ENCODE measurements around the gene ASXL1. TPM values are rescaled to one million over a fixed set of nuclear protein-coding genes. Genes with fewer than 3 reads are reported as not detected.

ASXL1 gene
- total and polyA plus RNA-seq, 9 donors: 31.6 to 85.1 (median 67.9) TPM

- Histone ChIP-seq H3K4me3 (no peak overlapping the region), H3K27me3 (no peaks in the 10 kb centered on the region), H3K27ac (no peak overlapping the region), H3K9me3 (no peaks in the 10 kb centered on the region), H3K36me3 (no peaks in the 10 kb centered on the region), H3K4me1 (ENCODE audit: insufficient read depth) (no peaks in the 10 kb centered on the region)
- TF ChIP-seq EP300 (IDR thresholded peaks at IDR 0.05): no peak
- intact Hi-C loops (cut with DNase I): no loop called here
- WGBS, 3 donors: 83 to 86% (median 86%) methylated on average over 8 of the region's 8 CpGs
- no peak for DNase-seq
Observed at GRCh38 chr20:32438331-32438858, 80.3 kb downstream of the ASXL1 start.

- no peak overlapping the region for H3K4me3 ChIP-seq
- WGBS, 3 donors: 79 to 87% (median 86%) methylated on average over 11 of the region's 11 CpGs
- no peaks in the 10 kb centered on the region for H3K36me3 ChIP-seq
- H3K27ac ChIP-seq: no peak overlapping the region
- no peaks in the 10 kb centered on the region for H3K4me1 ChIP-seq (ENCODE audit: insufficient read depth)
- H3K27me3 ChIP-seq: no peaks in the 10 kb centered on the region
- DNase-seq: peak in 1 of 5 donors; percentile 10
- intact Hi-C loops (cut with DNase I): no loop called here
- TF ChIP-seq CTCF (IDR thresholded peaks at IDR 0.05) (no peak), EP300 (IDR thresholded peaks at IDR 0.05) (no peak), POLR2A (IDR thresholded peaks at IDR 0.05) (no peak)
- no peaks in the 10 kb centered on the region for H3K9me3 ChIP-seq
Observed at GRCh38 chr20:32439132-32439829, 81.2 kb downstream of the ASXL1 start.

GRCh38 chr20:32440069-32440757, 82.1 kb downstream of the ASXL1 start:
- Histone ChIP-seq H3K27me3 (no peaks in the 10 kb centered on the region), H3K36me3 (no peaks in the 10 kb centered on the region), H3K27ac (no peak overlapping the region), H3K9me3 (no peaks in the 10 kb centered on the region), H3K4me1 (ENCODE audit: insufficient read depth) (no peaks in the 10 kb centered on the region), H3K4me3 (no peak overlapping the region)
- WGBS, 3 donors: 80 to 92% (median 87%) methylated on average over 6 of the region's 6 CpGs
- intact Hi-C loops (cut with DNase I): no loop called here
- no peak for TF ChIP-seq EP300 (IDR thresholded peaks at IDR 0.05)
- no peak for TF ChIP-seq POLR2A (IDR thresholded peaks at IDR 0.05)
- TF ChIP-seq CTCF (IDR thresholded peaks at IDR 0.05): no peak
- peak in 1 of 5 donors; percentile 8 for DNase-seq

GRCh38 chr20:32440758-32441078, 82.6 kb downstream of the ASXL1 start:
- DNase-seq: peak in 1 of 5 donors; percentile 2
- WGBS, 3 donors: 88 to 92% (median 91%) methylated on average over 4 of the region's 4 CpGs
- H3K36me3 ChIP-seq: no peaks in the 10 kb centered on the region
- H3K4me1 ChIP-seq (ENCODE audit: insufficient read depth): no peaks in the 10 kb centered on the region
- H3K27me3 ChIP-seq: no peaks in the 10 kb centered on the region
- no peaks in the 10 kb centered on the region for H3K9me3 ChIP-seq
- TF ChIP-seq CTCF (IDR thresholded peaks at IDR 0.05) (no peak), POLR2A (IDR thresholded peaks at IDR 0.05) (no peak), EP300 (IDR thresholded peaks at IDR 0.05) (no peak)
- H3K4me3 ChIP-seq: no peak overlapping the region
- intact Hi-C loops (cut with DNase I): no loop called here
- H3K27ac ChIP-seq: no peak overlapping the region

GRCh38 chr20:32441638-32442037, 83.5 kb downstream of the ASXL1 start:
- Histone ChIP-seq H3K4me3 (no peak overlapping the region), H3K27me3 (no peaks in the 10 kb centered on the region), H3K36me3 (no peaks in the 10 kb centered on the region), H3K4me1 (ENCODE audit: insufficient read depth) (no peaks in the 10 kb centered on the region), H3K9me3 (no peaks in the 10 kb centered on the region), H3K27ac (no peak overlapping the region)
- DNase-seq: peak in 1 of 5 donors; percentile 4
- intact Hi-C loops (cut with DNase I): no loop called here
- WGBS, 3 donors: 90 to 94% (median 92%) methylated on average over 4 of the region's 4 CpGs
- TF ChIP-seq EP300 (IDR thresholded peaks at IDR 0.05) (no peak), CTCF (IDR thresholded peaks at IDR 0.05) (no peak)

Data from ovary (tissue), 9 donors.